Measurements from ENCODE around the gene ADAT3.

ADAT3 gene

DNA sequence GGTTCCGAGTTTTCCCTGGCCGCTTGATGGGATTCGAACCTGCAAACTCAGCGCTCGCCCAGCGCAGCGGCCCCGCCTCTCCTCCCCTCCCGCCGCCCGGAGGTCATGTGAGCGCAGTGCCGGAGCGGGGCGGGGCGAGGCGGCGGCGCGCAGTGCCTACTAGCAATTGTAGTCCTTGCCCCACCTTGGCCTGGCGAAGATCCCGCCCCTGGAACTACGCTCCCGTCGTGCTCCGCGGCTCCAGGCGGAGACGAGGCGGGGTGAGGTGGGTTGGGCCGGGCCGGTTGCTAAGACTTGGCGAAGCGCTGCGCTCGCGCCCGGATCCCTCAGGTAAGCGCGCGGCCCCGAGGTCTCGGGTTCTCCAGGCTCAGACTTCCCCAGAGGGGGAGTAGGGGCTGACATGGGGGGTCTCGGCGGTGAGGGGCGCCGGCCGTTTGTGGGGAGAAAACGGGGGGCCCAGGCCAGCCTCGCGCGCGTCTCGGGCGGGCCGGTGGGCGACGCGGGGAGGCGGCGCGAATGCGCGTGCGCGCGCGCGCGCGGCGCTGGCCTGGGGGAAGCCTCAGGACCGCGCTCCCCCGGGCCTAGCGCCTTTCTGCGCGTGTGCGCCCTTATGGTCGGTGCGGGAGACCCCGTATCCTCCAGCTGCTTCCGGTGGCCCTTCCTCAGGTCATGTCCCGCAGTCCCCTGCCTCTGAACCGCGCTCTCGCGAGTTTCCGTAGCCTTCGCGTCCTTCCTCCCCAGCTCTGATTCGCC is at the start of gene ADAT3, which contains the start of gene SCAMP4:
TSS of gene ADAT3 (plus strand) at position 290 of the 753 bp plus-strand sequence. CDS start 6,649 bp downstream, outside the sequence.
TSS of gene SCAMP4 (plus strand) at position 290 of the 753 bp plus-strand sequence. CDS start 9,621 bp downstream, outside the sequence.
- DNase-seq (ENCODE audit: low spot score): peak; percentile 97

DNA sequence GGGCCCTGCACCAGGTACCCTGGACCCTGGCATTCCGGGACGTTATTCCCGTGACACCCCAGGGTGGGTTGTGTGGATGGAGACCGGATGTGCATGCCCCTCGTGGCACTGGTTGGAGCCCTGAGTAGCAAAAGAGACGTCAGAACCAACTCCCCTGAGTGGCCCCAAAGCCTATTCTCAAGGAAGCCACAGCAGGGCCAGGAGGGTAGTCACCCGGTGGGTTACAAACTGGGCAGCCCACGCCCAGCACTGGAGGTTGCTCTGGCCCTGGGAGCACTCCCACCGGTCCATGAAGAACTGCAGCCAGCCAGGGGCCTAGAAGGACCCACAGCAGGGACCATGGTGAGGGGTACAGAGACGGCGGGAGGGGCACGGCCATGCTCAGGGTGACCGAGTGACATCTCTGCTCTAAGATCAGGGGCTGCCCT is 49.4 kb upstream of the ADAT3 start:
- no peak for DNase-seq (ENCODE audit: low spot score)

DNA sequence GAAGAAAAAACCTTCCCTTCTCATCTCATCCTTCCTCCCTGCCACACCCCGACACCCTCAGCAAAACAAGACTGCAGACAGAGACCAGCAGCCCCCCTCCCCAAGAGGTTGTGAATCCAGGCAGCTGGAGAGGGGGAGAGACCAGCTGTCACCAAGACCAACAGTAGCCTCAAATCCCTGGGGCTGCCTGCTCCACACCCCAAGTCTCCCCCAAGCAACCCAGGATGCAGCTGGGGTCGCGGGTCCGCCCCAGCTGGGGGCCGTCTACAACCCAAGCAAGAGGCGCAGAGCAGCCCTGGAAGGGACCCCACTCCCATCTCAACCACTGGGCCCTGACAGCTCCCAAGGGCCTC is 48.9 kb upstream of the ADAT3 start:
- DNase-seq (ENCODE audit: low spot score): no peak

DNA sequence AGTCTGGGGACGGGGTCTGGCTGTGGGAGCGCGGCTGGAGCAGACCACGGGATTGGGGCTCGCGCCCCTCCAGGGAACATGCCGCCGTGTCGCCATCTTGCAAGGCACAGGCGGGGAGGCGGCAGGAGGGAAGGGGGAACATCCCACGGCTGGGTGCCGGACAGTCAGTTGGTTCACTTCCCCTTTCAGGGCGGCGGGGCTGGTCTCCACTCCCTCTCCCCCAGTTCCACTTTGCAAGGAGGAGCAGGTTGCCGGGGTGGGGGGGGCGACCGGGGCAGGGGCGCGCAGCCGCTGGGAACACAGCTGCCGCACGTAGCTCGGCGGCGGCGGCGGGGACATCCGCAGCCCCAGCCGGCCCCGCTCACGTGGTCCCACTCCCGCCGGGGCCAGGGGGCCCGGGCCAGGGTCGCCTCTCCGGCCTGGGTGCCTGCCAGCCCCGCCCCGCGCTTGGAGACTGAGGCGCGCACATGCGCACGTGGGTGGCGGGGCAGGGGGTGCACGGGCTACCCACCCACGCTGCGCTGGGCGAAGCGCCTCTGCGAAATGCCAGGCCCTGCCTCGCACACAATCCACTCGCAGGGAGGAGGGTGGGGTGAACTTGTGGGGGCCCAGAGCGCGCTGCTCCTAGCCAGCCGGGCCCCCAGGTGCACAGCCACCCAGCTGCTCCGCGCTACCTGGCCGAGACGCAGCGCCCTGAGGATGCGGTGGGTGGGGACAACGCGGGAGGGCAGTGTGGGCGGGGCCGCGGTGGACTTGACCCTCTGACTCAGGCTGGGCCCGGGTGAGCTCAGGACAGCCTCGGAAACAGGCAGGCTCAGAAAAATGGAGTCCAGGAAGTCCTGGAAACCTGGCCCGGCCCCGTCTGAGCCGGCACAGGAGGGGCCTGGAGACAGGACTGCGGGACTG is 48.2 kb upstream of the ADAT3 start:
- DNase-seq (ENCODE audit: low spot score): peak; percentile 87

DNA sequence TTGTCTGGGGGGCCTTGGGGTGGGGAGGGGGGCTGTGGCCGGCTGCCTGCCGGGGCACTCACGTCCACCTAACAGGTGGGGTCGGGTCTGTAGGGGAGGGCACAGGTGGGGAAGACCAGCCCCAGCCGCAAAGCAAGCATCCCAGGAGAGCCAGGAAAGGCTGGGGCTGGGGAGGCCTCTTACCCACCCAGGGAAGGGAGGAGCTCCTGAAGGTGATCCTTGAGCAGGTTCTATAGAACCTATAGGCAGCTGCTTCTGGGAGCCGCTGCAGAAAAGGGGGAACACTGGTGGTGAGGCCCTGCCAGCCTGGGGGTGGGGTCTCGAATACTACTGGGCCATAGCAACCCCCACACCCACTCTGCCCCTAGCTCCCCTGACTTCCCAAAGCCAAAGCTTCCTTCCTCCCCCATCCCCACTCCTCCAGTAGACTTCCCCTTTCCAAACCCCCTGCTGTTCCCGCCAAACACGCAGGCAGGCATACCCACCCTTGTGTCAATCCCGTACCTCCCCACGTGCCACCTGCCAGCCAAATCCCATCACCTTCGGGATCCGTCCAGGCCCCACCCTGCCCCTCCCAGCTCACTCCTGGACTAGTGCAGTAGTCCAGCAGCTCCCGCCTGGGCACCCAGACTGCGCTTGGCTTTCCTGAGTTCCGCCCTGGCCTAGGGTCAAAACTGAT is 47.4 kb upstream of the ADAT3 start:
- DNase-seq (ENCODE audit: low spot score): no peak

DNA sequence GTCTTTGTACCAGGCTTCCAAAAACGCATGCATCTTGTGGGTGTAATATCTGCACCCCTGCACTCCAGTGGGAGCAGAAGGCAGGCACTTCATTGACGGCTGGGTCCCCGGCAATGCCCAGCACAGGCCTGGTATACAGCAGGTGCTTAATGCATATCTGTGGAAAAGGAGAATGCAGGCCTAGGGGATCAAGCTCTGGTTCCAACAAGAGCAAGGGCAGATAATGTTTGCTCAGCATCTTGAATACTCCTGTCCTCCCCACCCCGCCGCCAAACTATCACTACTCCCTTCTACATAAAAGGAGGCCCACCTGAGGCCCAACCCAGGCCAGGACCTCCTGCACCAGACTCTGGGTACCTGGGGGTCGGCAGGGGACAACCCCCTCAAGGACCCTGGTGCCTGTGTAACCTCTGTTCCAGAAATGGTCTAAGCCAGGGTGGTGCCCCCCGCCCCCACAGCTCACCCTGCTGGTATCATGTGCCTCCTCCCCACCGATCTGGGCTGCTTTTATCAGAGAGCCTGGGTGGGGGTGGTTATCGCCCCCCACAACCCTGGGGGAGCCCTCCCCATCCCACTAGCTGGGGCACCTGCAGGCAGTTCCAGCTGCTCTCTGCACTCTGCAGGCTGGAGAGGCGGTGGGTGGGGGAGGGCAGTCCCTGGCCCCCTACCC is 46.7 kb upstream of the ADAT3 start:
- no peak for DNase-seq (ENCODE audit: low spot score)

DNA sequence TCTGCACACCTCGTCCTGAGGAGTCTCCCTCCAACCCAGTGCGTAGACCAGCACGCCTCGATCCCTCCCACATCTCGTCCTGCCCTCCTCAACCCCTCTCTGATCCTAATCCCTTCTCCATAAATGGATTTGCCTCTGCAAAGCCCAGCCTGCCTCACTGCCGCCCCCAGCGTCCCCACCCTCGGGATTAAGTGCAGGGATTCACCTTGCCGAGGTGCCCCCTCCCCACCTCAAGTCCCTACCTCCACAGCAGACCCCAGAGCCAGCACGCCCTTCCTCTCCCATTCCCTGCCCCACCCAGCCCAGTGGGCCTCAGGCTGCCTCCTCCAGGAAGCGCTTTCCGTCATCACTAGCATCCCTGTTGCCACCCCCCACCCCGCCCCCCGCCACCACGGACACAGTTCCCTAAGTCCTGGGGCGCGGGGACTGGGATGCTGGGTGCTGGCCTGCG is 45.8 kb upstream of the ADAT3 start:
- DNase-seq (ENCODE audit: low spot score): no peak

DNA sequence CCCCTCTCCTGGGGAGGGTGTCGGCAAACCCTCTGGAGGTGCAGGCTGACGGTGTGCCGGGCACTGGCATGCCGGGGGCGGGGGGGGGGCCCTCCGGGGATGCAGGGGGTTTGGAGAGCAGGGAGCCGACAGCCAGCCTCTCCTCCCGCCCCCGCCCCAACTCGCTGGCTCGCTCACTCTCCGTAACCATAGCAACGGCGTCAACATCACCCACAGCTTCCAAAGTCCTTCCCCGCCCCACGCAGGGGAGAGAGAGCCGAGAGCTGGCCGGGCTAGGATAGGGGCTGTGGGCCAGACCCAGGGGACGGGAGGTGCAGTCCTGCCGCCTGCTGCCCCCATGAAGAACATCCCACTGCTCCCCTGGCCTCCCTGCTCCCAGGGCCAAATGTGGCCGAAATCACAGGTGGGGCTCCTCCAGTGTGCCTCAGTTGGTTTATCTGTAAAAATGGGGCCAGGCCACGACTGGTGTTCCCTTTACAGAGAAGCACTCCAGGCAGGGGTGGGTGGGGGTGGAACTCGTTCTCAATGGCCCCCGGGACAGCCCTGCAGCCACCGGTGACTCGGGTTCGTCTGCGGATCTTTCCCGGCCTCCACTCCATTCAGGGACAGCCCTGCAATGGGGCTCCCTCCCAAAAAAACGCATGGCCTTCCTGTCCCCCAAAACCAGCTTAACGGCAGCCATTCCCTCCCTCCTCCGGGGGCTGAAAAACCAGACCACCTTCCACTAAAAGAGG is 45.0 kb upstream of the ADAT3 start:
- no peak for DNase-seq (ENCODE audit: low spot score)

DNA sequence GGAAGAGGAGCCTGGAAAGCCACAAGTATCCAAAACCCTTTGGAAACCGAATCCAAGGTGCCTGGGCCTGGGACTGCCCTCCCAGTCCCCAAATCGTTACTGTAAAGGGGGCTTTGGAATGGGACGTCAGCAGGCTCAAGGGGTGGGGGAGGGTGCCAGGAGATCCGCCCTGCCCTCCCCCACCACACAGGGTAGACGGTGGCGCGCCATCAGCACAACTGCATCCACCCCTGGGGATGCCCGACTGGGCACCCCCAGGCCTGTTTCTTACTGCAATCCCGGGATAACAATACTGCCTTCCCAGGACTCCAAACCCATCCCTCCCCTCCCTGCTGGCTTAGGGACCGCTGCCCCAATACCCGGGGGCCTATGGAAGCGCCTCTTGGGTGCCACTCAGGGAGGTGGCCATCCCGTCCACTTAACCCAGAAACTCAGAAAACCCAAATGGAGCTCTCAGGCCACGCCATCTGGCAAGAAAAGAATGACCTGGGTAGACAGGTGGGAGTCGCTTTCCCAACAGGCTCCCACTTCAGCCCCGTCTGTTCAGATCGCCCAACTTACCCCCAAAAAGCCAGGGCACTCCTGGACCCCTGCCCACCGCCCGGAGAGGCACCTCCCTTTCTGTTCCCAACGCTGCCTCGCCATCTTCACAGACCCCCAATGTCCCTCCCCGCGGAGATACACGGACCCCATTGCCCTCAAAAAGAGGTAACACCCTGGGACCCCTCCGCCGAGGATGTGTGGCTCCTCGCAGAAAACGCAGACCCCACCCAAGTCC is 44.2 kb upstream of the ADAT3 start:
- no peak for DNase-seq (ENCODE audit: low spot score)

DNA sequence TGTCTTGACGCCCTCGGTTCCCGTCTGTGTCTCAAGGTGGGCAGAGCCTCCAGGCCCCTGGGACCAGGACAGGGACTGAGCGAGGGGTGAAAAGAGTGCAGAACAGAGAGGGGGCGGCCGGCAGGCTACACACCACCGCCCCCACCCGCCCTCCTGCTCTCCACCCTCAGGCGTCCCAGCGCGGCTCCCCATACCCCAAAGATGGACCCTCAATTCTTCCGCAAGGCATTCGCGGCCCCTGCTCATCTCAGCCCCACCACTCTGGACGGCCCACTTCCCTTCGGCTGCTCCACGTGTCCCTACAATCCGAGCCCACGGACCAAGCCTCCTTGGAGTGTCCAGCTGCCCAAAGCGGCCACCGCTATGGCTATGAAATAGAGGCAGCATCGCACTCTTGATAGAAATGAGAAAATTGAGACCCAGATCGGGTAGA is 43.6 kb upstream of the ADAT3 start:
- DNase-seq (ENCODE audit: low spot score): no peak

DNA sequence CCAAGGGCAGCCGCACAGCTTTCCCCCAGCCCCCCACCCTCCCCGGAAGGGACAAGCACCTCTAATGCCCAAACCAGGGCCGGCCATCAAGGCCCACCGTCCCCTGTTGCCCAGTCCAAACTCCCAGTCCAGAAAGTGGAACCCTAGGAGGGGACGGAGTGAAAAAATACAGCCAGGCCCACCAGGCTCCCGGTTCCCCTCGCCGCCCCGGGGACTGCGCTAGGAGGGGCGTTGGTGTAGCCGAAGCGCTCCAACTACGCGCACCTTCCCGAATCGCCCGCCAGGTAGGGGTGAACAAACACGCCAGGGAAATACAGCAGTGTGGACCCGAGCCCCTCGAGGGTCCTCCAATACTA is 43.2 kb upstream of the ADAT3 start:
- DNase-seq (ENCODE audit: low spot score): no peak

DNA sequence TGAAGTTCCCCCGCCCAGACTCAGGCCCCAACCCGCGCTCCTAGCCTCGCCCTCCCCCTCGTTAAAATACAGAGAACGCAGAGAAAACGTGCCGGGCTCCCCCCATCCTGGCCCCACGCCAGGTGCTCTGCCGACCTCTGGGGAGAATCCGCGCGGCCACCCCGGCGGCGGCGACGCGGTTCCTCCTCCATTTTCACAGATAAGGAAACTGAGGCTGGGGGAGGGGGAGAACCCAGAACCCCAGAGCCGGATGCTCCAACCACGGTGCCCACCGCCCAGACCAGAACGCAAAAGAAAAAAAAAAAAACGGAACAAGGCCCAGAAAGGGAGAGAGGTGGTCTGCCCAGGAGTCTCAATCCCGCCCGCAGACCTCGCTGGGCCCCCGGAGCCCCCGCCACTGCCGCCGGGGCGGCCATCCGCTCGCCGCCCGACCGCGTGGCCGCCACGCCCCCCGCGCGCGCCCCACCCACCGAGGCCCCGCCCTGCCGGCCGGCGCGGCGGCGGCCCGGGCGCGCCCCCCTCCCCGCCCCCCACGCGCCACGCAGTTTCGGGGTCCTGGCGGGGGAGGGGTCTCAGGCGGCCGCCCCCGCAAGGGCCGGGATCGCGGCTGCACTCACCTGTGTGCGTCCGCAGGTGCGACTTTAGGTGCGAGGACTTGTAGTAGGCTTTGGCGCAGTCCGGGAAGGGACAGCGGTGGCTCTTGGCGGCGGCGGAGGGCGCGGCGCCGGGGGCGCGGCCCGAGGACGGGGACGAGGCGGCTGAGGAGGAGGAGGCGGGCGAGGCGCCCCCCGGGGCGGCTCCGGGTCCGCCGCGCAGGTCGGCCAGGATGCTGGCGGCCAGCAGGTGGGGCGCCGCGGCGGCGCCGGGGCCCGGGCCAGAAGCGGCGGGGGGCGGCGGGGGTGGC is 42.5 kb upstream of the ADAT3 start:
- no peak for DNase-seq (ENCODE audit: low spot score)

DNA sequence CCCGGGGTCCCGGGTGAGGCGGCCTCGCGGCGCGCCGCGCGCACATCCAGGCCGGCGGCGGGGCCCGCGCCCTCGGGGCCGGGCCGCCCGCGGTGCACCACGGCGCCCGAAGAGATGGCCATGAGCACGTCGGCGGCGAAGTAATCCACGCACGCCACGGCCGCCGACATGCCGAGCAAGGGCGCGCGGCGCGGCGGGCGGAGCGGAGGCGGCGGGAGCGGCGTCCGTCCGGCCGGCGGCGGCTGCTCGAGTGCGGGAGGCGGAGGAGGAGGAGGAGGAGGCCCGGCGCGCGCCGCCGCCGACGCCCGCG is 41.9 kb upstream of the ADAT3 start, which contains the start of gene KLF16:
TSS of gene KLF16 (minus strand) at position 252 of the 310 bp plus-strand sequence. CDS start at position 170, 82 bp downstream.
- no peak for DNase-seq (ENCODE audit: low spot score)

DNA sequence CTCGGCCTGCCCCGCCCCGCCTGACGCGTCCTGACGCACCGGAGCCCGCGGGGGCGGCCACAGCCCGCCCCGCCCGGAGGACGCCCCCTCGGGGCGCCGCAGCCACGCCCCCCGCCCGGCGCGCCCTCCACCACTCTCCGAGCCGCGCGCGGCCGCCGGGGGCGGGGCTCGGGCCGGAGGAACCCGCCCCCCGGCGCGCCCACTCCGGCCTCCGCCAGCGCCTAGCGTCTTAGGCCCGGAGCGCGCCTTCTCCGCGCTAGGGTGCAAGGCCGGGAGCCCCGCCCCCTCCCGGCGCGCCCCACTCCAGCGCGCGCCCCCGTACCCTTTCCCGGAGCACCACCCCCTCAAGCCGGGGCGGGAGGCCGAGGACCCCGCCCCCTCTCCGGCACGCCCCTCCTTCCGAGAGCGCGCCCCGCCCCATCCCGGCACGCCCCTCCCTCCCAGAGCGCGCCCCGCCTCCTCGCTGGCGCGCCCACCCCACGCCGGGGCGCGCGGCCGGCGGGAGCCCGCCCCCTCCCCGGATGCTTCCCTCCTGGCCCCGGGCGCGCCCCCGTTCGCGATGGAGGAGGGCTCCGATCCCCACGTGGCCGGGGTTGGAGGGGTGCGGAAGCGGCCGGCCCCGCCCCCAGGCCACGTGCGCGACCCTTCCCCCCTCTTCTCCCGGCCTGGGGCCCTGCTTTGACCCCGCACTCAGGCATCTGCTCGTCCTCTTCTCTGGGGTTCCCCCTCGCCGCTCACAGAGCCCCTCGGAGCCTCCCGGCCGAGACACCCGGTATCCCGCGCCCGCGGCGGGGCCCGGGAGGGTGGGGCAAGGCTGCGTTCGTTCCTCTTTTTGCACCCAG is 41.3 kb upstream of the ADAT3 start:
- DNase-seq (ENCODE audit: low spot score): peak; percentile 89

DNA sequence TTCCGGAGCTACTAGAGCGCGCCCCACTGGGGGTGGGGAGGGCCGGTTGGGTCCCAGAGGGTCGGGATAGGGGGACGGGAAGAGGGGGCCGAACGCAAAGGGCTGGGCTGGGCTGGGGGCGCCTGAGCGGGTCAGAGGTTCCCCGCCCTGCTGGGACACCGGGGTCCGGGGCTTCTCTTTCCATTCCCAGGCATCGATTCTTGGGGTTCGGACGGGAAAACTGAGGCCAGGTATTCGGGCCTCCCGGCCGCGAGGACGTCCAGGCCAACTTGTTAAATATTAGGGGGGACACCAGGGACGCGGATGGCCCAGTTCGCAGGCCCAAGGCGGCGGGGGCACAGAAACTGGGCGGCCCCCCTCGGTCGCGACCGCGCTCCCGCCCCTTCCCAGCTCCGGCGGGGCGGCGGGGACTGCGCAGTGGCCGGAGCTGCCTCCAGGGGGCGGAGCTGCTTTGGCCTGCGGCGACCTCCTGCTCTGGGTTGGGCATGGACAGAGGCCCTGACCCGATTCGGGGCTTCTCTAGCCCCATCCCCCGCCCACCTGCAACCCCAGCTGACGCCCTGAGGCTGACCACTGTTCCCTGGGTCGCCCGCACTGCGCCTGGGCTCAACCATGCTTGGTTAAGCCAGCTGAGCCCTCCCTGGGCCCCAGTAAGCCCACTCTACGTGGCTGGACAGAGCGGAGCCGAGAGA is 40.6 kb upstream of the ADAT3 start:
- DNase-seq (ENCODE audit: low spot score): no peak

DNA sequence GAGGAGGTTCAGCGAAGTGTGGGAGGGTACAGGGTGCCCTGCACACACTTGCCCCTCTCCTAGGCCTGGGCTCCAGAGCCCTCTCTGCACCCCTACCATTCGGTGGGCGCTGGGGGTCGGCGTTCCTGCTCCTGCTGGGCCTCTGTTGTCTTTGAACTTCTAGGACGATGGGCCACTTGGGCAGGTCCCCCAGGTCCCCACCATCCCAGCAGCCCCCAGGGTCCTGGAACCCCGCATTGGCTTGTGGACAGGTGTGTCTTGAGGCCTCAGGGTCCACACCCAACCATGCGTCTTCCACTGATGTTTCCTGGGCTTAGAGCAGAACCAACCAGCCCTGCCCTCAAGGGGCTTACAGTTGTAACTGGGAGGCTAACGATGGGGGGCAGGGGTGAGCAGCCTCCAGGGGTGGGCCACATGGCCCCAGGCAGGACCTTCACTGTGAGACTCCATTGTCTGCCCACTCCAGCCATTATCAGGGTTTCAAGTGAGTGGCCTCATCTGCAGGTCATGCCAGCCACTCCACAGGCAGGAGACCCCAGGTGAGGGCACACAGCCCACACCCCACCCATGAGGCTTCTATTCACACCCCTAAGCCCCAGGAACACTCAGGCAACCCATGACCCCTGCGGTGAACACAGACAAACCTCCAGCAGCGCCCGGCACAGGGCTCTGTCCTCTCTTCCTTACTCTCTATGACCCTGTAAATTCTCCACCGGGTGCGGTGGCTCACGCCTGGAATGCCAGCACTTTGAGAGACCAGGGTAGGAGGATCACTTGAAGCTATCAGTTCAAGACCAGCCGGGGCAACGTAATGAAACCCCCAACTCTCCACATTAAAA is 39.8 kb upstream of the ADAT3 start:
- DNase-seq (ENCODE audit: low spot score): no peak

All from kidney capillary endothelial cell (primary cell).